ENCODE data around the gene INPP5A.
"Not testable (repeated sequence)": the region's sequence is repeated elsewhere in the genome, so short reads cannot be mapped to it uniquely, and the experiment has no call there.

The INPP5A gene

DNA sequence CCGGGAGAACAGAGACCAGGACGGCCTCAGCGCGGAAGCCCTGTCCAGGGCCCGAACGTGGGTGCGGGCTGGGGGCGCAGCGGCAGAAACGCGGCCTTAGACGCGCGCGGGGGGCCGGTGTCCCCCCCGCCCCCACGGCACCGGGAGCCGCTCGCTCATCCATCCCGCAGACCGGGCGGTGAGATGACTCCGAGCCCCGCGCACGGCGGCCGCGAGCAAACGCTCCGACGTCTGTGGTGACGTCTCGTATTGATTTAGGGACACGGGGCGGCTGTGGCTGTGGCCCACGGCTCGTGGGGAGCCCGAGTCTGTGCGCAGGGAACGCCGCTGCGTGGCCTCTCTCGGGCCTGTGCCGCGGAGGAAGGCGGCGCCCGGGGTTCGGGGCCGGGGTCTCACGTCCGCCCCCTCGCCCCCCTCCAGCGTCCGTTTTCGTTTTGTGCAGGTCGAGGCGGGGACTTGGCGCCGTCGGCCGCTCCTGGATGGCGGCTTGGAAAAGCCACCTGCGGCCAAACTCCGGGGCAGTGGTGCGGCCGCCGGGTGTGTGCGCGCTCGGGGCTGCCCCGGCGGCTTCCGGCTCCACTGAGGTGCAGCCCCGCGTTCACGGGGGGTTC, 249.4 kb downstream of the INPP5A start:
- DNase-seq (ENCODE audit: low read depth): no peak

DNA sequence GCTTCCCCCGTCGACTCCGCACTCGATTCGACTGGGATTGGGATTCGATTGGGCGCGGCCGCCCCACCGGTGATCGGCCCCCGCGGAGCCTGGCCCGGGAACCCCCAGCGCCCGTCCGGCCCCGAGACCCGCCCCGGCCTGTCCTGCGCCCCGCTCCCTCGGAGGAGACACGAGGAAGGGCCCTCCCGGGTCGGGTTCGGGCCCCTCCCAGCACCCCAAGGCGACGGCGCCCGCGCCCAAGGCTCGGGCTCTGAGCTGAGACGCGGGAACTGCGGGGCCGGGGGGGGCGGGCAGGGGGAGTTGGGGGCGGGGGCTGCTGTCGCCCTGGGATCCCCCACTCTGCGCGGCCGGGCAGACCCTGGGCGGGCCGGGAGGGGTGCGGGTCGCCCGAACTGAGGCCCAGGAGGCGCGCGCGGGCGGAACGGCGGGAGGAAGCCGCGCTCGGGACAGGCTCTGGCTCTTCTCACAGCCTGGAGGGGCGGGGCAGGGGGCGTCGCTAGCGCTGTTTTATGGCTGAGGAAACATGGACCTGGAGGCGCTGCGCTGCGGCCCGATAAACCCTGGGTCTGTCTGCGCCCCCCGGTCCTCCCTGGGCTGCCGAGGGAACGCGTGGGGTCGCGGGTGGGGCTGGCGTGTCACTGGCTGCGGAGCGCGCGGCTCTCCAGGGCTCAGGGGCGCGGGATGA, 250.1 kb downstream of the INPP5A start:
- DNase-seq (ENCODE audit: low read depth): no peak

DNA sequence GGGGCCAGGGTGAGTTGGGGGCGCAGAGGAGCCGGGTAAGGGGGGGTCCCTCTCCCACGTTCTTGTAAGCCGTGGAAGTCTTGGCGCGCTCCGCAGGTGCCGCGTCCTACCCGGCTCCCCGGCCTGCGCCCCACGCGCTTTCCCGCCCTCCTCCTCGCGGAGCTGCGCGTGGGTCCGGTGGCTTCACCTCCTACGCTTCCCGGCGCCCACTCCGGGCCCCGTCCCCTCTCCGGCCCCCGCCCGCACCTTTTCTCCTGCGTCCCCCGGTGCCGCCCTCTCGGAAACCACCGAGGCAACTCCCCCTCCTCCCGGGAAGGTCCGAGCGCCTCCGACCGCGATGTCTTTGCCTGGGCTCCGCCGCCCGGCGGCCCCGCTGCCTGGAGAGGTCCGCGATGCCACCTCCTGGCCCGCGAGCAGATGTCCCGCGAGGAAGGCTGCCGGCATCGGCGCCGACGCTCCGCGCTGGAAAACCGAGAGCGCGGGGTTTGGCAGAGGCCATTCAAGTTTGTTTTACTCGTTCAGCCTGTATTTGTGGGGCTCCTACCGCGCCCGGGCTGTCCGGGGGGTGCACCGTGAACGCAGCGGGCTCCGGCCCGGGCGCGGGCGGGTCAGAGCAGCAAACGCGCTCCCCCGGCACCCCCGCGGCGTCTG, 250.7 kb downstream of the INPP5A start:
- no peak for DNase-seq (ENCODE audit: low read depth)

DNA sequence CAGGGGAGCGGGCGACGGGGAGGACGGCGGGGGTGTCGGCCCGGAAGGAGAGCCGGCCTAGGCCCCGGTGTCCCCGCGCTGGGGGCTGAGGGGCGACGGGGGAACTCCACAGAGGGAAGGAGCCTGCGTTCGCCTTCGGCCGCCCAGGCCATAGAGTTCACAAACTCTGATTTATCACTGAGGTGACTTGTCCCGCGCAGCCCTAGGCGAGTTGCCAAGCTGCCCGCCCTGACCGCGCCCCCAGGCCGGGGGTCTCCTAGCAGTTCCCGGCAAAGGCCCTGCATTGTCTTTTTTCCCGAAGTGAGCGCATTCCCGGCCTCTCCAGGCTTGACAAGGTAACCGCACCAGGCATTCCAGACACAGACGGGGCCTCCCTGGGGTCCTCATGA, 251.2 kb downstream of the INPP5A start:
- DNase-seq (ENCODE audit: low read depth): no peak

DNA sequence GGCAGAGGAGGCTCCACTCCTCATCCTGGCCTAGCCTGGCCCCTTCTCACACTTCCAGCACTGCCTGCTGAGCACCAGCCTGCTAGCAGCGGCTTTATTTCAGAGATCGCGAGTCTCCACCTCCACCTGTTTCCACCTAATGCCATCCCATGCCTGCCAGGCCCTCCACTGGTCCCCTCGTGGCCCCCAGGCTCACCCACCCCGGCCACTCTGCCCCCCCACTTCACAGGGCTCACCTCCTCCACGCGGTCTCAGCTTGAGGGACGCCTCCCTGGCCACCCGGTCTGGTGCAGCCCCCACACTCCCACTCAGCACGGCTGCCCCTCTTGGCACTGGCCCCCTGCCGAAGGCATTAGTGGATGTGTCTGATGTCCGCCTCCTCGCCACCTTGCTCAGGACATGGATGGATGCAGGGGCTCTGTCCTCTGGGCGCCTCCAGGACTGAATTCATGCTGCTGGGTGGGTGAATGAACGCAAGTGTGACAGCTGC, 252.1 kb downstream of the INPP5A start:
- DNase-seq (ENCODE audit: low read depth): no peak

DNA sequence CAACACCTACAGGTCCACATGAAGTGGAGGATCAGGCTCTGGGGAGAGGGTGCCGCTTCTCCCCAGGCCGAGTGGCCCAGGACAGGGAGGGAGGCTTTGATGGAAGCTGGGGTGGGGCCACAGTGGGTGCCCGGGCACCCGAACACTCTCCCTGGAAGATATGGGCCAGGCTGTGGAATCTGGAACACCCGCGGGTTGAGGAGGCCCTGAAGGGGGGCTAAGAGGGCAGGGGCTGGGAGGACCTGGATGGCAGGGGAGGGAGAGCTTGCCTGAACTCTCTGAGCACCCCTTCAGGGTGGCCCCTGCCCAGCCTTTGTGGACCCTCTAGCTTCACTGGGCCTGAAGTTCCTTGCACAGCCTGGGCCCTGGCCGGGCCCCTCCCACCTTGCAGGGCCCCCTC, 252.9 kb downstream of the INPP5A start:
- no peak for DNase-seq (ENCODE audit: low read depth)

DNA sequence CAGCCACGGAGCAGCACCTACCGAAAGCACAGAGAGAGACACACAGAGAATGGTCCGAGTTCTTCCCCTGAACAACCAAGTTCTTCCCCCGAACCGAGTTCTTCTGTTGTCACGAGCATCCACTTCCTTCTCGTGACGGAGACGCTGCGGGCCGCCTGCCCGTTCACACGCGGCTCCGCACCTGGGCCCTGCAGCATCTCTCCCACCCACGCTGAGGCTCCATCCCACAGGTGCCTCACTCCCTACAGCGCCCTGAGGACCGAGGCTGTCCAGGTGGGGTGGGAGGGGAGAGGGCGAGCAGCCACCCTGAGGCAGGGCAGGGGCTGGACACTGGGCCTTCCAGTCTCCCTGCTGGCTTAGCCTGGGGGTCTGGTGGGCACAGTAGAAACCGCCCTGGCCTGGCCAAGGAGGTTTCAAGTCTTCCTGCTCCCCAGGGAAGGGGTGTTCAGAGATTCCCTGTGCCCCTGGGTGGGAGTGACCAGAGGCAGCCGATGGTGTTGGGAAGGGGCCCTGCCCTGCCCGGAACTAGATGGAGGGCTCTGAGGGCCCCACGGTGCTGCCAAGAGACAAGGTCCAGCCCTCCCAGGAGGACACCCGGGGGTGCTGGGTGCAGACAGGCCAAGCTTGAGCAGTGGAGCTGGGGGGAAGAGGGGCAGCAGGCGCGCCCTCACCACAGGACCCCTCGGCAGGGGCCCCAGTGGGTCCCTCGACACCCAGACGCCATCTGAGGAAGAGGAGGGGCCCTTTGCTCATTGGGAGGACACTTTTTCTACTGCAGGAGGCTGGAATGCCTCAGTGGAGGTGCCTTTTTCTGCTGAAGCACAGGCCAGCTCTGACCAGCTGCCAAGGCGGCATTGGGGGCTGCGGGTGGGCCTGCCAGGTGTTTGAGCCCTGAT, 253.6 kb downstream of the INPP5A start:
- no peak for DNase-seq (ENCODE audit: low read depth)

DNA sequence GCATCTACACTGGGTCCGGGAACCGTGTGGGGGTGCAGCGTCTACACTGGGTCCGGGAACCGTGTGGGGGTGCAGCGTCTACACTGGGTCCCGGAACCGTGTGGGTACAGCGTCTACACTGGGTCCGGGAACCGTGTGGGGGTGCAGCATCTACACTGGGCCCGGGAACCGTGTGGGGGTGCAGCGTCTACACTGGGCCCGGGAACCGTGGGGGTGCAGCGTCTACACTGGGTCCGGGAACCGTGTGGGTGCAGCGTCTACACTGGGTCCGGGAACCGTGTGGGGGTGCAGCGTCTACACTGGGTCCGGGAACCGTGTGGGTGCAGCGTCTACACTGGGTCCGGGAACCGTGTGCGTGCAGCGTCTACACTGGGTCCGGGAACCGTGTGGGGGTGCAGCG, 254.5 kb downstream of the INPP5A start:
- DNase-seq (ENCODE audit: low read depth): not testable (repeated sequence)

DNA sequence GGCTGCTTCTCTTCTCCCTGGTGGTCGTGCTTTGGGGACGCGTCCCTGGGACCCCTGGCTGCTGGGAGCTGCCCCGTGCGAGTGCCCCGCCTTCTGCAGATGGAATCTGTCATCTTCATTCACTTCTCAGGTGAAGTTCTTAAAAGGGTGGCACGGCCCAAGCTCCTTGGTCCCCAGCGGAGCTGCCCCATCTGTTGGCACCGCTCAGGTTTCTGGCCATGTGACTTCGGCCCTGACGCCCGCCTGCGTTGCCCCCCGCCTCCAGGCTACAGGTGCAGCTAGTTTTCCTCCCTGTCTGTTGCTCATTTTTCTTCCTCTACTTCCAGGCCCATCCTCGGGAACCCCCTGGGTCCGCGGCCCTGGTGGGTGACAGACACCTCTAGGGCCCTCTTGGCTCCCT, 255.2 kb downstream of the INPP5A start:
- DNase-seq (ENCODE audit: low read depth): no peak

DNA sequence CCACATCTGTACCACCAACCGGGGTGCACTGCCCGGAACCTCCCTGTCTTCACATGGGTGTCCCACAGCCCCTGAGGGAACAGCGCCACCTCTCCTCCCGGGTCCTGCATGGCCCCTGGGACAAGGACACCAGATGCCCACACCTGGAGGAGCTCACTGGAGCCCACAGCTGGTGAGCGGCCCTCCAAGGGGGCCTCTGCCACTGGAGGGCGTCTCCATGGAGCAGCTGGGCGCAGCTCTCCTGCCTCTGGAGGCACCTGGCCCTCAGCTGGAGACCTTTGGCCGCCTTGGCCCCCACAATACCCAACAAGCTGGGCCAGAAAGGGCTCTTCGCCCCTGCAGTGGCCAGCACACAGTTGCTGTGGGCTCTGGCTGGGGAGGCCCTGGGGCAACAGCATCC, 255.6 kb downstream of the INPP5A start:
- no peak for DNase-seq (ENCODE audit: low read depth)

DNA sequence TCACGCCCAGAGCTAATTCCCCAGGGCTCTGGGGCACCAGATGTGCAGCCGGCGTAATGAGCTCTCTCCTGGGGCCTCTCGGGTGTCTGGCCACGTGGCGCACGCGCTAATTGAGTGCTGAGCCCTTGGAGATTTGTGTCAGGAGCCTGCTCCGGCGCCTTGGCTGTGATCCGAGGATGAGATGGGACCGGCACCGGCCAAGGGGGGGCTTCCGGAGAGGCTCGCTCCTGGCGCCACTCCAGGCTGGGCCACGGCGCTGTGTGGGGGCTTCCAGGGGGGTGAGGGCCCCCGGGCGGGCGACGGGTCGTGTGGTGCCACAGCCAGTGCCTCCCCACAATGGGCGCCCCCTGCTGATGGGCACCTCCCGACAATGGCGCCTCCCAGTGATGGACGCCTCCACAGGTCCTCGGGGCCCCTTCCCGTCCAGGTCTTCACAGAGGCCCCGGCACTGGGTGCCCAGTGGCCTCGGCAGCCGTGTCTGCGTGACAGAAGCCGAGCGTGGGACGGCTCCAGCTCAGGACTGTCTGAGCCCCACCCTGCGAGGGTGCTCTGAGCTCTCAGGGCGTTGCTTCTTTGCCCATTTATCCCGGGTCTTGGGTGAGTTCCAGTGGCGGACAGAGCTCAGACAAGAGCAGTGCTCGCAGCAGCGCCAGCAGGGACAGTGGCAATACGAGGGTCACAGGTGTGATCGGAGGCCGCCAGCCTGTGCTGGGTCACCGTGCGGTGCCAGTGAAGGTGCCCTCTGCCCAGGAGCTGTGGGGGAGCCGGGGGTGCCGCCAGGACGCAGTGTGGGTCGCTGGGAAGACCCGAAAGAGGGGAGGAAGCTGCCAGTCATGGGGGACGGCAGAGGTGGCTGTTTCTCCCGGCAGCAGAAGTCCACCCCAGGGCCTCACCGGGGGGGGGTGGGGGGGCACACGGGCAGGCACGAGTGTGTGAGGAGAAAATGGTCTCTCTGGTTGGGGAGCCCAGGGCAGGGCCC, 256.6 kb downstream of the INPP5A start:
- no peak for DNase-seq (ENCODE audit: low read depth)

DNA sequence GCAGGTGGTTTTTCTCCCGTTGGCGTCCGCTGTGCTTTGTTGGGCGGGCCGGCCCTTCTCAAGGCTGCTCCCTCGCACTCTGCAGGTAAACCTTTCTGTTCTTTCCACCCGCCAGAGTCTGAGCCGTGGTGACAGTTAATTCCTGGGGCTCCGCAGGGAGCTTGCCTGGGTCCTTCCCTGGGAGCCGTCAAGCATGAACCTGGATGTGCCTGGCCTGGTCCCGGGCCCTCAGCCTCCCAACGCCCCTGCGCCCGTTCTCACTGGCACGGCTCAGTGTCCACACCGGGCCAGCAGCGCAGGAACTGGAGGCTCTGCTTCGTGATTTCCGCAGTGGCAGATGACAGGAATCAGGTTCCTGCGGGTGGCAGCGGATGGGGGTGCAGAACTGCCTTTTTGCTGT, 259.3 kb downstream of the INPP5A start:
- DNase-seq (ENCODE audit: low read depth): no peak

DNA sequence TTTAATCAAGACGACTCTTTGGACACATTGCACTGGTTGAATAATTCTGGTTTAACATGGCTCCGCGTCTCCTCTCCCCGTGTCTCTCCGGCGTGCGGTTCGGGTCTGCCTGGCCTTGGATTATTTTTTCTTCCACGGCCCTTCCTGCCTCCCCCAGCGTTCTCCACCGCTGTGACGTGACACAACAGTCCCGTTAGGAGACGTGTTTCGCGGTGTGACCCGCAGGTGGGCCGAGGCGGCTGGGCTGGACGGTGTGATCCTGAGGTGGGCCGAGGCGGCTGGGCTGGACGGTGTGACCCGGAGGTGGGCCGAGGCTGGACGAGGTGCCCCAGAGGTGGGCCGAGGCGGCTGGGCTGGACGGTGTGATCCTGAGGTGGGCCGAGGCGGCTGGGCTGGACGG, 260.4 kb downstream of the INPP5A start:
- not testable (repeated sequence) for DNase-seq (ENCODE audit: low read depth)

DNA sequence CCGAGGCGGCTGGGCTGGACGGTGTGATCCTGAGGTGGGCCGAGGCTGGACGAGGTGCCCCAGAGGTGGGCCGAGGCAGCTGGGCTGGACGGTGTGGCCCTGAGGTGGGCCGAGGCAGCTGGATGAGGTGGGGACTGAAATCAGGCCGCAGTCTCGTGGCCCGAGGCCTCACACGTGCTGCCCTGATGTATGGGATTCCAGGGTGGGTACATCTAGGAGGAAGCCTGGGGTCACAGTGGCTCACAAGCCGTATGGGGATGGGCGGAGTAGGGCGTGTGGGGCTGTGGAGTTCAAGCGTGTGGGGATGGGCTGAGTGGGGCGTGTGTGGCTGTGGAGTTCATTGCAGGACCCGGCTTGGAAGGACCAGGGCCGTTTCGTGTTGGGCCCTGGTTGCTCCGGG, 260.8 kb downstream of the INPP5A start:
- no peak for DNase-seq (ENCODE audit: low read depth)

DNA sequence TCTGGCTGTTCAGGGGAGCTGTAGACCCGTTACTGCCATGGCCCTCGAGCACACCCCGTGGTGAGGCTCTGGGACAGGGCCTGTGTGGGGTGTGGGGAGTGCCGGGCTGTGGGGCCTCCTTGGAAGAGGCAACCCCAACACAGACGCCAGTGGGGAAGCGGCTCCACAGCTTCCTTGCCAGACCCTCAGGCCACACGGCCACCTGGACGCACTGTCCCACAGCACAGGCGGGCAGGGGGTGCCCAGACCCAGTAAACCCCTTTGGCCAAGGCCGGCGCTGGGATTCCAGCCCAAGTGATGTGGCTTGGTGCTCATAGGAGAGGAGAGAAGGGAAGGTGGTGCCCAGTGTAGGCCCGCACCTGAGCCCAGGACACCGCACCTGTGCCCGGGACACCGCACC, 261.3 kb downstream of the INPP5A start:
- no peak for DNase-seq (ENCODE audit: low read depth)

DNA sequence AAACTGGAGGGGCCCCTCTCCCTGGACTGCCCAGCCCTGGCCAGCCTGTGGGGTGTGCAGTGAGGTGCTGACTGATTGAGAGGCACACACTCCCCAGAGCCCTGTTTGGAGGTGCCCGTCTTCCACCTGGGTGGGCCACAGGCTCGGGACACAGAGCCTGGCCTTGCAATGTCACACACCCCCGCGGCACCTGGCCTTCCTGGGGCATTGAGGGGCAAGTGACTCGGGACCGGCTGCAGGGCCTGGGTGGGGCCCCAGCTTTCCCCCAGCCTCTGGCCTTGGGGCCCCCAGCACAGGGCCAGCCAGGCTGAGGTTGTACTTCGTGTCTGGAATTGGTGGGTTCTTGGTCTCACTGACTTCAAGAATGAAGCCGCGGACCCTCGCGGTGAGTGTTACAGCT, 262.3 kb downstream of the INPP5A start:
- DNase-seq (ENCODE audit: low read depth): no peak

DNA sequence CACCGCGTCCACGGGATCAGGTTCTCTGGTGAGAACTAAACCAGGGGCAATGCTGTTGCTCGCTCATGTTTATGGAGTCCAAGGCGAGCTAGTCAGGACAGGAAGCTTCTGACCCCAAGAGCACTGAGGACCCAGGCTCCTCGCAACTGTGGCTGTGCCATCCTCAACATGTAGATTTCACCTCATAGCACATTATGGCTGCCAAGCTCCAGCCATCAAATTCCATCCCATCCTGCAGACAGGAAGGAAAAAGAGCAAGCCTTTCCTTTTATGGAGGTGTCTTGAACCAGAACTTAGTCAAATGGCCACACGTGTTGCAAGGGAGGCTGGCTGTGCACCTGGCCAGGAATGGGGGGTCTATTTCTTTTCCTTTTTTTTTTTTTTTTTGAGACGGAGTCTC, 264.5 kb downstream of the INPP5A start:
- no peak for DNase-seq (ENCODE audit: low read depth)

DNA sequence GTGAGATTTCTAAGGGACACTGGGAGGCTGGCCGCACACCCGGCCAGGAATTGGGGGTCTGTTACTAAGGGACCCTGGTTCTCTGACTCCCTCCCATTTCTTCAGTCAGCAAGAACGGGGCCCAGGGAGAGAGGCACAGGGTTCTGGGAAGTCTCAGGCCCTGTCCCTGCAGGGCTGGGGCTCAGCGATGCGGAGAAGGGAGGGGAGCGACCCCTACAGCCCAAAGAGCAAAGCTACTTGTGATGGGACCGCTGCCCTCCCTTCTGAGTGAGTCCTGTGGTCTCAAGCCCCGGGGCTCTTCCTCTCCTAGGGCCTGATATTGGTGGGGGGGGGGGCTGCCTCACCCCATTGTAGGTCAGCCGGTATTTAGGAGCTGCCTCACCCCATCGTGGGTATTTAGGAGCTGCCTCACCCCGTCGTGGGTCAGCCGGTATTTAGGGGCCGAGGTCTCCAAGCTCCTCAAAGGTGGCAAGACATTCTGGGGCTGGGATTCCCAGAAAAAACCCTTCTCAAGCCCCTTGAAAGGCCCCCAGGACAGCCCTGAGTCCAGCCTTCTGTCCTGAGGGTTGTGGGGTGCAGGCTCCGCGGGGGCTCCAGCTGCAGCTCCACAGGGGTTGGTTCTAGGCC, 265.2 kb downstream of the INPP5A start:
- DNase-seq (ENCODE audit: low read depth): no peak

DNA sequence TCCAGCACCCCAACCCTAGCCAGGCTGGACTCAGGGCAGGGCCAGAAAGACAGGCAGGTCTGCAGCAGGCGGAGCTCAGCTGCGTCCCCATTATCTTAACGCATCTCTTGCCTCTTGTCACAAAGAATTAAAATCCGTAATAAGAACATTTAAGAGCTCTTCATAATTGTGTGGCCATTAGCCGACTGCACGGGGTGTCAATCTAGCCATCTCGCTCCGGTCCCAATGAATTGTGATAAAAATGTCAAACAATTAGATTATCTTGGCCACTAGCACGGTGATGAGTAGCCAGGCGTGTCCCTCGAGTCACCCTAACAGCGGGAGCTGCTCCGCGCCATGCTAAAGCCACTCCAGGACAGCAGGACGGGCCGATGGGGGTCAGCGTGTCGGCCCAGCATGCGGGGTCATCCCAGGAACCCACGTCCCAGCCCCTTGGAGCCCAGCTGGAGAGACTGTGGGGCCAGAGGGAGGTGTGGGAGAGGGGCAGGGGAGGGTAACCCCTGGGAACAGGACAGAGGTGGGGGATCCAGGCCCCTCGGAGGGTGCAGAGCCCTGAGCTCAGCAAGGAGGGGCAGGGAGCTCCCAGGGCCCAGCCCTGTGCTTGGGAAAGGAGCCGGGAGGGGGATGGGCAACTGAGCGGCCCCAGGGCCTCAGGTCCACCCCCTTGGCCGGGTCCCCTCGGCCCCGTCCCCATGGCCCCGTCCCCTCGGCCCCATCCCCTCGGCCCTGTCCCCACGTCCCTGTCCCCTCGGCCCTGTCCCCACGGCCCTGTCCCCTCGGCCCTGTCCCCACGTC, 266.0 kb downstream of the INPP5A start:
- no peak for DNase-seq (ENCODE audit: low read depth)

DNA sequence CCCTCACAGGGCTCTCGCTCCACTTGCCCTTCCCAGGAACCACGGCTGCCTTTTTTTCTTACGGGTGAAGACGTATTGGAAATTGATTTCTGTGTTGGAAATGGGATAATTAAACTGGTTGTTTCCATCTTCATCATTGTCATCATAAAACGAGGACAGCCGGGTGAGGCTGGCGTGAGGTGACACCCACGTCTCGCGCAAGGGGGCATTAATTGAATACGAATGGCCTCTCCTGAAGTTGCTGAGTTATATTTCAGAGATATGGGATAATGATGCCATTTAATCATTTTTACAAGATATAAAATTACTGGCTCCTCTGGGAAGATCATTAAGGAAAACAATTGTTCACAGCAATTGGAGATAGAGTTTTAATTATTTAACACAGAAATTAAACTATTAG, 266.7 kb downstream of the INPP5A start:
- DNase-seq (ENCODE audit: low read depth): no peak

All from stimulated activated CD8-positive, alpha-beta memory T cell treated with anti-CD3 and anti-CD28 coated beads, Interleukin-15, amount 100 ng/mL, for 24 hours (primary cell).